ENCODE data around the gene MYLK2. TPM values are rescaled to one million over a fixed set of nuclear protein-coding genes. Genes with fewer than 3 reads are reported as not detected.

The MYLK2 gene
- total RNA-seq, 4 donors from 2014 or later = 0.57 TPM; not detected in 3

DNA sequence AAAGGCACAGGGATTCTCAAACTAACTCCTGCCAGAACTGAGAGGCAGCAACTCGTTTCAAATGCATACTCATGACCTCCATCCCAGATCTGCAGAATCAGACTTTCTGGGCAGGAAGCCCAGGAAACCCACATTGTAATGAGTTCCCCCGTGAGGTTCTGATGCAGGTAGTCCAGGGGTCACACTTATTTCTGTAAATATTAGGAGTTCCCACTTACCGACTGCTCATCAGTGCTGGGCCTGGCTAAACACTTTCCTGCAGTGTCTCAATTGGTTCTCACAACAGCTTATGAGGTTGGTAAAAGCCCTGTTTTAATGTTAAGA lies 39.6 kb downstream of the MYLK2 start:
- no peaks in the 10 kb centered on the region for H3K27me3 ChIP-seq
- H3K9me3 ChIP-seq = no peaks in the 10 kb centered on the region
- TF ChIP-seq, protein P1, sequence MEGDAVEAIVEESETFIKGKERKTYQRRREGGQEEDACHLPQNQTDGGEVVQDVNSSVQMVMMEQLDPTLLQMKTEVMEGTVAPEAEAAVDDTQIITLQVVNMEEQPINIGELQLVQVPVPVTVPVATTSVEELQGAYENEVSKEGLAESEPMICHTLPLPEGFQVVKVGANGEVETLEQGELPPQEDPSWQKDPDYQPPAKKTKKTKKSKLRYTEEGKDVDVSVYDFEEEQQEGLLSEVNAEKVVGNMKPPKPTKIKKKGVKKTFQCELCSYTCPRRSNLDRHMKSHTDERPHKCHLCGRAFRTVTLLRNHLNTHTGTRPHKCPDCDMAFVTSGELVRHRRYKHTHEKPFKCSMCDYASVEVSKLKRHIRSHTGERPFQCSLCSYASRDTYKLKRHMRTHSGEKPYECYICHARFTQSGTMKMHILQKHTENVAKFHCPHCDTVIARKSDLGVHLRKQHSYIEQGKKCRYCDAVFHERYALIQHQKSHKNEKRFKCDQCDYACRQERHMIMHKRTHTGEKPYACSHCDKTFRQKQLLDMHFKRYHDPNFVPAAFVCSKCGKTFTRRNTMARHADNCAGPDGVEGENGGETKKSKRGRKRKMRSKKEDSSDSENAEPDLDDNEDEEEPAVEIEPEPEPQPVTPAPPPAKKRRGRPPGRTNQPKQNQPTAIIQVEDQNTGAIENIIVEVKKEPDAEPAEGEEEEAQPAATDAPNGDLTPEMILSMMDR (IDR thresholded peaks at IDR 0.05) = no peak
- H3K4me3 ChIP-seq = no peak overlapping the region
- no peak overlapping the region for H3K27ac ChIP-seq
- H3K4me1 ChIP-seq = peaks cover 0 to 13% (median 9%) of the 10 kb centered on the region in 4 donors
- no peaks in the 10 kb centered on the region for H3K36me3 ChIP-seq
- DNase-seq = no peak

DNA sequence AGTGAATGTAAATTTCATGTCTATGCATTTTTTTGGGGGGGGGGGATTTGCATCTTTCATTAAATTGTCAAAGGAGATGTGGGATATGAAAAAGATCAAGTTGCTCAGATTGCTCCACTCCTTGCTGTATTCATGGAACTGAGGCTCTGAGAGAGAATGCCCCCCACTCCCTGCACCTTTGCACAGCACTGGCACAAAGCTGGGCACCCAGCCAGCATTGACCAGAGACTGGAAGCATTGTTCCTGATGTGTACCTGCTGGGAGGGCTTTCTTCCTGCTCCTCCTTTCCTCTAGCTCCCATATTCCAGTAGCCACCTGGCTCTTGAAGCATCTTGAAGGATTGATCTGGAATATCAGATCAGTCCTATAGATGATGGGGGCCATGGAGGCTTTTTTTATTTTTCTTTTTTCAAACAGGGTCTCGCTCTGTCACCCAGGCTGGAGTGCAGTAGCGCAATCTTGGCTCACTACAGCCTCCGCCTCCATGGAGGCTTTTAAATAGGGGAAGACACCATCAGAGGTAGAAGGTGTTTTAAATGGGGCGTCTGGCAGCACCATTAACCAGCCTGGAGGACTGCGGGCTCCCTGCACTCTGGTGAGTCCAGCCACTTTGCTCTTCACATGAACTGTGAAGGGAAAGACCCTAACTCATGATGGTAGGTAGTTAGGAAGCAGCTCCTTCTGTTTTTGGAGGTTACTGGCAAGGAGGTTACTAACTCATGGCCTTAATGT lies 40.3 kb downstream of the MYLK2 start:
- no peaks in the 10 kb centered on the region for H3K27me3 ChIP-seq
- peak in 1 of 3 donors; percentile 37 for DNase-seq
- H3K36me3 ChIP-seq = no peaks in the 10 kb centered on the region
- H3K4me1 ChIP-seq = peaks cover 0 to 13% (median 9%) of the 10 kb centered on the region in 4 donors
- H3K27ac ChIP-seq = no peak overlapping the region
- no peak for TF ChIP-seq POLR2A (IDR thresholded peaks at IDR 0.05)
- TF ChIP-seq, protein P1 (IDR thresholded peaks at IDR 0.05) = no peak
- H3K4me3 ChIP-seq = no peak overlapping the region
- H3K9me3 ChIP-seq = no peaks in the 10 kb centered on the region

DNA sequence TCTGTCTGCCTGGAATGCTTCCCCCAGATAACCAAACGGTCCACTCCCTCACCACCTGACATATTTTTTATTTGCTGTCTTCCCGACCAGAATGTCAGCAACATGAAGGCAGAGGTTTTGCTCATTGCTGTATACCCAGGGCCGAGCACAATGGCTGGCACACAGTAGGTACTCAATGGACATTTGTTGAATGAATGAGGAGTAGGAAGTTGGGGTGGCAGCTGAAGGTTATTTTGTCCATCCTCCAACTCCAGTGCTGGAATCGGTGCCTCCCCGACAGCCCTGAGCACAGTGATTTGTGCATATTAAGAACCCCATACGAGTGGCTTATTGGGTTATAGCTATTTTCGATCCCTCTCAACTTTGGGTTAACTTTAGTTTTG lies 40.8 kb downstream of the MYLK2 start:
- Histone ChIP-seq H3K4me3 (no peak overlapping the region), H3K36me3 (no peaks in the 10 kb centered on the region), H3K4me1 (peaks cover 0 to 13% (median 9%) of the 10 kb centered on the region in 4 donors), H3K9me3 (no peaks in the 10 kb centered on the region), H3K27ac (no peak overlapping the region), H3K27me3 (no peaks in the 10 kb centered on the region)
- DNase-seq = peak in 1 of 3 donors; percentile 24
- TF ChIP-seq, protein P1 (IDR thresholded peaks at IDR 0.05) = no peak
- TF ChIP-seq POLR2A (IDR thresholded peaks at IDR 0.05) = no peak

DNA sequence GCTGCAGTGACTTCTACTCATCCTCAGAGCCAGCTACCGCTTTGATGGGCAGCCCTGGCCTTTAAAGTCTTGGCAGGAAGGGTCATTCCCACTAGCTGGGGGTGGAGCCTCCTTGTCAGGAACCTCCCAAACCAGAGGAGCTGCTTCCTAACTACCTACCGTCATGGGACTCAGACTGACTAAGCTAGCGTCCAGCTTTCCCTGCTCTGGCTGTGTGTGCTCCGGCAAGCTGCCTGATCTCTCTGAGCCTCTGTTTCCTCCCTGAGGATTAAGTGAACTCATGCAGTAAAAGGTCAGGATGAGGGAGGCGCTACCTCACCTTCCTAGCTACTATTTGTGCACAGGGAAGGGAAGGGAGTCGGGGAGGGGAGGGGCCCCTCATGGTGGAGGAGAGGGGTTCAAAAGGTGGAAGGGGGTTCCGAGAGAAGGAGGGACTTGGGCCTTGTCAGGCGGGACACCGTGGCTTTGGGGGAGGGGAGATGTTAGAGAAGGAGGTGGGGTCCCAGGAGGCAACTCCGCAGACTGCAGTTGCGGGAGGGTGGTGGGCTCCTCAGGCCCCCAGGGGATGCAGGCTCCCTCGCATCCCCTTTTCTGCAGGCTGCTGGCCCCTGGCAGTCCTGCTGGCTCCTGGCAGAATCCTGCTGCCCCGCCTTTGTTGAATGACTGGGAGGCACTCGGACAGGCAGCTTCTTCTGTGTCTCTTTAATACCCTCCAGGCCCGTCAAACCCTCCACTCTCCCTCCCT lies 41.4 kb downstream of the MYLK2 start:
- DNase-seq = peak in 1 of 3 donors; percentile 48
- TF ChIP-seq, protein P1 (IDR thresholded peaks at IDR 0.05) = no peak
- TF ChIP-seq POLR2A (IDR thresholded peaks at IDR 0.05) = no peak
- H3K4me3 ChIP-seq = peak overlapping the region; percentile 40 to 67 (median 62)

DNA sequence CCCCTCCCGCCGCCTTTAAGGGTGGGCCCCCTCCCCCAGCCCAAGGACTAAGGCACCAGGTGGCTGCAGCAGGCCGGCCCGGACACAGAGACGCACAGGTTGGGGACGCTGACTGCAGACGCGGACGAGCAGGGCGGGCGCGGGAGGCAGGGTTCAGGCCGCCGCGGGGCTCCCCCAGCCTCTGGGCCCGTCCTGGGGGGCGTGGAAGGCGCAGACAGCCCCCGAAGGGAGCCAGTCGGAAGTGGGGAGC lies 41.9 kb downstream of the MYLK2 start:
- H3K9me3 ChIP-seq = no peaks in the 10 kb centered on the region
- no peaks in the 10 kb centered on the region for H3K27me3 ChIP-seq
- H3K4me1 ChIP-seq = peaks cover 0 to 13% (median 9%) of the 10 kb centered on the region in 4 donors
- peak overlapping the region in 1 of 4 donors; percentile 16 for H3K27ac ChIP-seq
- H3K4me3 ChIP-seq = peak overlapping the region; percentile 40 to 67 (median 62)
- TF ChIP-seq, protein P1 (IDR thresholded peaks at IDR 0.05) = no peak
- no peak for TF ChIP-seq POLR2A (IDR thresholded peaks at IDR 0.05)
- no peak for DNase-seq
- no peaks in the 10 kb centered on the region for H3K36me3 ChIP-seq

More for the DNA sequence above, 41.4 kb downstream of the MYLK2 start:
- no peaks in the 10 kb centered on the region for H3K27me3 ChIP-seq
- H3K9me3 ChIP-seq = no peaks in the 10 kb centered on the region
- H3K4me1 ChIP-seq = peaks cover 0 to 13% (median 9%) of the 10 kb centered on the region in 4 donors
- H3K27ac ChIP-seq = no peak overlapping the region
- no peaks in the 10 kb centered on the region for H3K36me3 ChIP-seq
